ENCODE results near the gene SLC4A2. TPM values are rescaled to one million over a fixed set of nuclear protein-coding genes. Genes with fewer than 3 reads are reported as not detected.

The SLC4A2 gene
- total and polyA plus RNA-seq, 7 experiments from 2014 or later = 7.9 to 125 (median 57.2) TPM

DNA sequence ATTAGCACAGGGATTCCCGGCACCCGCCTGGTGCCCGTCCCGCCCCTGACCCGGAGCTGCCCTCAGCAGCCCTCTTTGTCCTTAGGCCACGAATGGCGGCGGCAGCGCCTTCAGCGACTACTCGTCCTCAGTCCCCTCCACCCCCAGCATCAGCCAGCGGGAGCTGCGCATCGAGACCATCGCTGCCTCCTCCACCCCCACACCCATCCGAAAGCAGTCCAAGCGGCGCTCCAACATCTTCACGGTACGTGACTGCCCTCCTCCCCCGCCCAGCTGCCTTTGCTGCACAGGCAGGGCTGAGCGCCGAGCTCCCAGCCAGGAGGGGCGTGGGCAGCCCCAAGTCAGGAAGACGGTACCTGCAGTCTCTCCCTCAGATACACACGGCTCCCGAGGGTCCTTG lies 60.5 kb downstream of the SLC4A2 start:
- DNase-seq (no peak), ATAC-seq (no peak)
- Histone ChIP-seq H3K4me3 (ENCODE audit: low read length) (no peak overlapping the region), H3K27ac (ENCODE audit: low read depth, low read length) (no peak overlapping the region), H3K9me3 (ENCODE audit: control insufficient read depth in 2 of 3, low read length in 3 of 3) (no peaks in the 10 kb centered on the region), H3K4me1 (ENCODE audit: control insufficient read depth in 2 of 2, insufficient read depth in 2 of 2, low read length in 2 of 2) (no peaks in the 10 kb centered on the region), H3K27me3 (ENCODE audit: control insufficient read depth in 2 of 2, insufficient read depth in 2 of 2, low read length in 2 of 2) (no peaks in the 10 kb centered on the region), H3K36me3 (ENCODE audit: control insufficient read depth in 2 of 3, insufficient read depth in 3 of 3, low read length in 3 of 3) (peaks cover 0 to 40% (median 0%) of the 10 kb centered on the region in 3 experiments)
- no peak overlapping the region for H3K27ac Mint-ChIP-seq
- peaks cover 0 to 7% (median 0%) of the 10 kb centered on the region in 5 donors for H3K27me3 Mint-ChIP-seq
- ChIA-PET POLR2A (interaction anchor here (0.7 kb wide), 1 partner anchor 585 kb away, joined by 3 read pairs; no protein-coding TSS in a partner anchor), CTCF (interaction anchor here (0.6 to 1.2 kb wide), 2 partner anchors 52 to 180 kb away, joined by 3 read pairs; no protein-coding TSS in a partner anchor)
- H3K4me1 Mint-ChIP-seq = peaks cover 0 to 25% (median 10%) of the 10 kb centered on the region in 7 donors
- peaks cover 2 to 22% (median 10%) of the 10 kb centered on the region in 5 donors for H3K36me3 Mint-ChIP-seq
- intact Hi-C loops (cut with micrococcal nuclease) = loop anchor here in 1 of 2 donors (10.0 kb wide), 1 partner anchor 345 kb away; no protein-coding TSS in a partner anchor
- no peak overlapping the region for H3K4me3 Mint-ChIP-seq
- H3K9me3 Mint-ChIP-seq = no peaks in the 10 kb centered on the region

DNA sequence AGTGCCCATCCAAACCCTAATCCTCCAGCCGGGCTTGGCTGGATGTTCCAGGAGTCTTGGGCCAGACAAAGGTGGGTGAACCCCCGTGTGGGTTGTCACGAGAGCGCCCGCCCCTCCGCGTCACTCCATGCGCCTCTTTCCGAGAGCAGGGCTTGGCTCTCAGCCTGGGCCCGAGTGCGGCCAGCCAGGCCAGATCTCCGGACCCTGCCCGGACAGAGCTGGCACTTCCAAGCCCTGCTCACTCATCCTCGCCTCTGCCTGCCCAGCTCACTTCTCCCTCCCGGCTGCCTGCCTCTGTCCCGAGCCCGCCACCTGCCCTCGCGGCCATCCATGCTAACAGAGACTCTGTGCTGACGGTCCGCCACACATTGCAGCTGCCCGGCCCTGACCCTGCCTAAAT lies 61.5 kb downstream of the SLC4A2 start:
- no peaks in the 10 kb centered on the region for H3K9me3 ChIP-seq (ENCODE audit: control insufficient read depth in 2 of 3, low read length in 3 of 3)
- ATAC-seq (no peak), DNase-seq (no peak)
- no peak overlapping the region for H3K27ac ChIP-seq (ENCODE audit: low read depth, low read length)
- Mint-ChIP-seq H3K4me1 (peaks cover 0 to 25% (median 10%) of the 10 kb centered on the region in 7 donors), H3K4me3 (no peak overlapping the region), H3K9me3 (no peaks in the 10 kb centered on the region), H3K27ac (no peak overlapping the region), H3K27me3 (peaks cover 0 to 4% (median 0%) of the 10 kb centered on the region in 5 donors), H3K36me3 (peaks cover 2 to 22% (median 10%) of the 10 kb centered on the region in 5 donors)
- ChIA-PET CTCF (interaction anchor here (0.6 to 1.2 kb wide), 2 partner anchors 88 to 181 kb away, joined by 3 read pairs; no protein-coding TSS in a partner anchor), POLR2A (no interaction called here)
- no peak overlapping the region for H3K4me3 ChIP-seq (ENCODE audit: low read length)
- H3K27me3 ChIP-seq (ENCODE audit: control insufficient read depth in 2 of 2, insufficient read depth in 2 of 2, low read length in 2 of 2) = no peaks in the 10 kb centered on the region
- peaks cover 0 to 40% (median 0%) of the 10 kb centered on the region in 3 experiments for H3K36me3 ChIP-seq (ENCODE audit: control insufficient read depth in 2 of 3, insufficient read depth in 3 of 3, low read length in 3 of 3)
- no peaks in the 10 kb centered on the region for H3K4me1 ChIP-seq (ENCODE audit: control insufficient read depth in 2 of 2, insufficient read depth in 2 of 2, low read length in 2 of 2)
- intact Hi-C loops (cut with micrococcal nuclease) = no loop called here

DNA sequence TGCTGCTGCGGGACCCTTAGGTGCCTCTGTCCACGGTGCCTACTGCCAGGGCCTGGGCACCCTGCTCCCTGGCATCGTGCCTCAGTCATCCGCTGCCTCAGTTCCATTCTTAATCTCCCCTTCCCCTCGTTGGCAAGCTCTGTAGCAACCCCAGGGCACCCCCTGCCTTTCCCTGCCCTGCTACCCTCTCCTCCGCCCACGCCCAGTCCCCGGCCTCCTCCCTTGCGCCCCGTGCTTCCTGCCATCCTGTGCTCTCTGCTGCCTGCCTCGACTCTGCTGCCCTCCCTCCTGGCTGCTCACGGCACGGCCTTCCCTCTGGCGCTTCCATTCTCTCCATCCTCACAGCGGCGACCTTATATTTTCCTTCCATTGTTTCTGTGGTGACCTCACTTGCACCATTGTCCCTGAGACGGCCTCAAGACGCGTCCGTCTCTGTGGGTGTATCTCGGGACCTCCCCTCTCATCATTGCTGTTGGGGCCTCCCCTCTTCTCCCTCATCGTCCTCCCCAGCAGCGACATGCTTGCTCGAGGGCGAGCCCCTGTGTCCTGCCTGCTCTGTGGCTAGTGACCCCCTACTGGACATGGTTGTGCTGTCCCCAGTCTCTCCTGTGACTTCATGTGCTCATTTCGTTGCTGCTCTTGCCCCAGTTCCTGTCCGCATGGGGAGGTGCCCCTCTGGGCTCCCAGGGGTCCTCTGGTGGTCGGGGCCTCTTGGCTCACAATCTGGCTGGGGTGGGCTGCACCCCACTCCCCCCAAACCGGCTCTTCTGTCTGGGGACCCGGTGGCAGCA lies 62.2 kb downstream of the SLC4A2 start:
- H3K4me3 Mint-ChIP-seq = peak overlapping the region in 2 of 10 donors; percentile 20 to 51
- H3K36me3 Mint-ChIP-seq = peaks cover 2 to 22% (median 10%) of the 10 kb centered on the region in 5 donors
- Histone ChIP-seq H3K4me3 (ENCODE audit: low read length) (no peak overlapping the region), H3K36me3 (ENCODE audit: control insufficient read depth in 2 of 3, insufficient read depth in 3 of 3, low read length in 3 of 3) (peaks cover 0 to 40% (median 0%) of the 10 kb centered on the region in 3 experiments), H3K9me3 (ENCODE audit: control insufficient read depth in 2 of 3, low read length in 3 of 3) (no peaks in the 10 kb centered on the region), H3K4me1 (ENCODE audit: control insufficient read depth in 2 of 2, insufficient read depth in 2 of 2, low read length in 2 of 2) (no peaks in the 10 kb centered on the region), H3K27ac (ENCODE audit: low read depth, low read length) (no peak overlapping the region), H3K27me3 (ENCODE audit: control insufficient read depth in 2 of 2, insufficient read depth in 2 of 2, low read length in 2 of 2) (no peaks in the 10 kb centered on the region)
- no peaks in the 10 kb centered on the region for H3K9me3 Mint-ChIP-seq
- ATAC-seq (no peak), DNase-seq (no peak)
- ChIA-PET POLR2A (no interaction called here), CTCF (interaction anchor here (1.2 kb wide), 1 partner anchor 182 kb away, joined by 3 read pairs; no protein-coding TSS in a partner anchor)
- peaks cover 0 to 25% (median 10%) of the 10 kb centered on the region in 7 donors for H3K4me1 Mint-ChIP-seq
- intact Hi-C loops (cut with micrococcal nuclease) = no loop called here
- peaks cover 0 to 2% (median 0%) of the 10 kb centered on the region in 5 donors for H3K27me3 Mint-ChIP-seq
- H3K27ac Mint-ChIP-seq = peak overlapping the region in 1 of 9 donors; percentile 32

DNA sequence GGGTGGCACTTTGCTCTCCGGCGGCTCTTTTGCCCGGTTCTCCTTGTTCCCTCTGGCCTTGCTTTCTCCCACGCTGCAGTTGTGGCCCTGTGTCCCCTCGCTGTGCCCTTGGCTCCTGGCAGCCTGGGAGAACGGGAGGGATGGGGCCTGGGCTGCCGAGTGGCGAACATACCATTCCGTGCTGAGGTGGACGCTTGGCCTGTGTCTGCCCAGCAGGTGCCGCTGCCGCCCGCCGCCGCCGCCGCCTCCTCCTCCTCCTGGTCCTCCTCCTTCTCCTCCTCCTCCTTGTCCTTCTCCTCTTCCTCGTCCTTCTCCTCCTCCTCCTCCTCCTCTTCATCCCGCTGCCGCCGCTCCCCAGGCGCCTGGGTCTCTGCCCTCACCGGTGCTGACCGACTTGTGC lies 62.9 kb downstream of the SLC4A2 start:
- Mint-ChIP-seq H3K4me3 (no peak overlapping the region), H3K9me3 (no peaks in the 10 kb centered on the region), H3K27me3 (no peaks in the 10 kb centered on the region), H3K27ac (no peak overlapping the region), H3K4me1 (peaks cover 0 to 24% (median 9%) of the 10 kb centered on the region in 7 donors), H3K36me3 (peaks cover 2 to 22% (median 10%) of the 10 kb centered on the region in 5 donors)
- intact Hi-C loops (cut with micrococcal nuclease) = no loop called here
- POLR2A ChIA-PET = no interaction called here
- no peak for DNase-seq
- CTCF ChIA-PET = no interaction called here
- Histone ChIP-seq H3K27me3 (ENCODE audit: control insufficient read depth in 2 of 2, insufficient read depth in 2 of 2, low read length in 2 of 2) (no peaks in the 10 kb centered on the region), H3K4me3 (ENCODE audit: low read length) (no peak overlapping the region), H3K9me3 (ENCODE audit: control insufficient read depth in 2 of 3, low read length in 3 of 3) (no peaks in the 10 kb centered on the region), H3K27ac (ENCODE audit: low read depth, low read length) (no peak overlapping the region), H3K4me1 (ENCODE audit: control insufficient read depth in 2 of 2, insufficient read depth in 2 of 2, low read length in 2 of 2) (no peaks in the 10 kb centered on the region), H3K36me3 (ENCODE audit: control insufficient read depth in 2 of 3, insufficient read depth in 3 of 3, low read length in 3 of 3) (peaks cover 0 to 40% (median 0%) of the 10 kb centered on the region in 3 experiments)
- ATAC-seq = no peak

DNA sequence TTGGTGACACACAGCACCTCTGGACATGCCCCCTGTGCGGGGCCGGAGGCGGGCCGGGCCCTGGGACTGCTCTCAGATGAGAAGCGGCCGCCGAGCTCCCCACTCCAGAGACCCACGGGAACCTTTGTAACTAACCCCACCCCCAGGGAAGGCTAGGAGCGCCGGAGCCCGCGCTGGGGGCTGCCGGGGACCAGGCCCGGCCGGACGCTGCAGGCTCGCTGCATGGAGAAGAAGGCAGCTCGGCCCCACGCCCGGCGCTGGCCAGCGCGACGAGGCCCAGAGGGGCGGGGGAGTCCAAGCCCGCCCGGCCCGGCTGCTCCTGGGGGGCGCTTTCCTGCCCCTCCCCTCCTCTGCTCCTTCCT lies 63.4 kb downstream of the SLC4A2 start:
- POLR2A ChIA-PET = no interaction called here

DNA sequence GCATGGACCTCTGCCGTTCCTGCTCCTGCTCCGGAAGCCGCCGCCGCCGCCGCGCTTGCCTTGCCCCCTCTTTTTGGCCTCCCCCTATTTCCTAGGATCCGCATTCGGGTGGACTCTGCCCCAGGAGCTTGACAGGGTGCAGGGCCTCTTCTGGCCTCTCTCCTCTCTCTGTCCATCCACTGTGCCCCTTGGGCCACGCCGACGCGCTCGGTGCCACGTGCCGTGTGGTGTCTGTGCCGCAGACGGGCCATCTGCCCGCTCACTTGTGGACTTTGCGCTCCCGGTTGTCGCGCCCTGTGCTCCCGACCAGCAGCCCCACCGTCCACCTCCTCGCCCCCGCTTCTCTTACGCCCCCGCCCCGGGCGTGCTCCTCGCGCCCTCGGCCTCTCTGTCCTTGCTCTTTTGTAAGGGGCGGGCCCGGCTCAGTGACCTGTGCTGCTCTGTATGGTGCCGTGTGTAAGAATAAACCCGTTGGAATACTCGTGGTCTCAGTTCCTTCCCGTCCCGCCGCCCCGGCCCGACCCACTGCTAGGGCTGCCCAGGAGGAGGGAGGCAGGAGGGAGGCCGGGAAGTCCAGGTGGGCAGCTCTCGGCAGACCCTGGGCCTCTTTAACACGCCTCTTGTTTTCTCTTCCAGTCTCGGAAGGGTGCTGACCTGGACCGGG lies 63.9 kb downstream of the SLC4A2 start:
- no peaks in the 10 kb centered on the region for H3K27me3 ChIP-seq (ENCODE audit: control insufficient read depth in 2 of 2, insufficient read depth in 2 of 2, low read length in 2 of 2)
- intact Hi-C loops (cut with micrococcal nuclease) = no loop called here
- H3K27me3 Mint-ChIP-seq = no peaks in the 10 kb centered on the region
- H3K4me3 Mint-ChIP-seq = no peak overlapping the region
- ChIA-PET POLR2A (interaction anchor here (0.9 kb wide), 1 partner anchor 41 kb away, joined by 3 read pairs; no protein-coding TSS in a partner anchor), CTCF (interaction anchor here (0.6 to 1.4 kb wide), 11 partner anchors 8 to 1327 kb away, joined by 3 to 7 read pairs (median 3); no protein-coding TSS in a partner anchor)
- H3K4me3 ChIP-seq (ENCODE audit: low read length) = no peak overlapping the region
- H3K4me1 Mint-ChIP-seq = peaks cover 0 to 20% (median 6%) of the 10 kb centered on the region in 7 donors
- H3K9me3 ChIP-seq (ENCODE audit: control insufficient read depth in 2 of 3, low read length in 3 of 3) = no peaks in the 10 kb centered on the region
- H3K27ac ChIP-seq (ENCODE audit: low read depth, low read length) = no peak overlapping the region
- ATAC-seq = no peak
- no peaks in the 10 kb centered on the region for H3K4me1 ChIP-seq (ENCODE audit: control insufficient read depth in 2 of 2, insufficient read depth in 2 of 2, low read length in 2 of 2)
- no peaks in the 10 kb centered on the region for H3K9me3 Mint-ChIP-seq
- DNase-seq = no peak
- H3K27ac Mint-ChIP-seq = no peak overlapping the region
- peaks cover 0 to 39% (median 0%) of the 10 kb centered on the region in 3 experiments for H3K36me3 ChIP-seq (ENCODE audit: control insufficient read depth in 2 of 3, insufficient read depth in 3 of 3, low read length in 3 of 3)
- peaks cover 2 to 22% (median 10%) of the 10 kb centered on the region in 5 donors for H3K36me3 Mint-ChIP-seq

More for the DNA sequence above, 63.4 kb downstream of the SLC4A2 start:
- H3K4me3 ChIP-seq (ENCODE audit: low read length) = no peak overlapping the region
- intact Hi-C loops (cut with micrococcal nuclease) = no loop called here
- H3K4me1 Mint-ChIP-seq = peaks cover 0 to 20% (median 6%) of the 10 kb centered on the region in 7 donors
- no peak overlapping the region for H3K27ac ChIP-seq (ENCODE audit: low read depth, low read length)
- H3K36me3 ChIP-seq (ENCODE audit: control insufficient read depth in 2 of 3, insufficient read depth in 3 of 3, low read length in 3 of 3) = peaks cover 0 to 40% (median 0%) of the 10 kb centered on the region in 3 experiments
- no peaks in the 10 kb centered on the region for H3K4me1 ChIP-seq (ENCODE audit: control insufficient read depth in 2 of 2, insufficient read depth in 2 of 2, low read length in 2 of 2)
- H3K27me3 ChIP-seq (ENCODE audit: control insufficient read depth in 2 of 2, insufficient read depth in 2 of 2, low read length in 2 of 2) = no peaks in the 10 kb centered on the region
- H3K36me3 Mint-ChIP-seq = peaks cover 2 to 22% (median 10%) of the 10 kb centered on the region in 5 donors
- no peak for ATAC-seq
- no peaks in the 10 kb centered on the region for H3K27me3 Mint-ChIP-seq
- CTCF ChIA-PET = no interaction called here
- H3K9me3 ChIP-seq (ENCODE audit: control insufficient read depth in 2 of 3, low read length in 3 of 3) = no peaks in the 10 kb centered on the region
- no peak overlapping the region for H3K4me3 Mint-ChIP-seq
- no peak overlapping the region for H3K27ac Mint-ChIP-seq
- H3K9me3 Mint-ChIP-seq = no peaks in the 10 kb centered on the region
- no peak for DNase-seq

Measured in naive thymus-derived CD4-positive, alpha-beta T cell (primary cell).